Activated CD8-positive, alpha-beta memory T cell treated with anti-CD3 and anti-CD28 coated beads for 1 hour (primary cell): ENCODE results near the gene ZNF862.

Source experiments
- DNase-seq, 2 donors: peaks; one replicate each; pipeline ENCODE4 v3.0.0-alpha.2; 2020; ENCODE audit warnings: low read depth in 1 of 2; ENCODE audit errors: extremely low read depth in 1 of 2

The ZNF862 gene

DNA sequence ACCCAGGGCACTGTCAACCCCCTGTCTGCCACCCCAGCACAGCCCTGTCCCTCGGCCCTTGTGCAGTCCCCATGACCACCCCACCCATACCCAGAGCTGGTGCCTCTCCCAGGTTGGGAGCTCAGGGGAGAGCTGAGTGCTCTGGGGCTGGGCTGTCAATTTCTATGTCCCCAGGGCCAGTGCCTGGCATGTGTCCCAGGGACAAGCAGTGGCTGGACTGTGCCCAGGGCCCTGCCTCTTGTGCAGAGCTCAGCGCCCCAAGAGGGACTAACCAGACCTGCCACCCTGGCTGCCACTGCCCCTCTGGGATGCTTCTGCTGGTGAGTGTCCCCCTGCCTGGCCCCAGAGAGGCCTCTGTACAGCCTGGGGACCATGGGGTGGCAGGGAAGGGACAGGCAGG is 29.0 kb upstream of the ZNF862 start:
- DNase-seq, result no peak

DNA sequence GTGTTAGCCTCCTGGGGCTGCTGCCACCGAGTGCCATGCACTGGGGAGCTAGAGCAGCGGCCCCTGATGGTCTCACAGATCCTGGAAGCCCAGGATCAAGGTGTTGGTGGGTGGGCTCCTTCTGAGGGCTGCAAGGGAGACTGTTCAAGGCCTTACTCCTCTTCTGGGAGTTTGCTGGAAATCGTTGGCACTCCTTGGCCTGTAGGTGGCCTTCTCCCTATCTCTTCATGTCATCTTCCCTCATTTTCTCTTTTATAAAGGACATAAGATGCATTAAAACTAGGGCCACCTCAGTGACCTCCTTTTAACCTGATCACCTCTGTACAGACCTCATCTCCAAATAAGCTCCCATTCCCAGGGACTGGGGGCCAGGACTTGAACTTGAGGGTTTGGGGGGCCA is 27.0 kb upstream of the ZNF862 start:
- no peak for DNase-seq

DNA sequence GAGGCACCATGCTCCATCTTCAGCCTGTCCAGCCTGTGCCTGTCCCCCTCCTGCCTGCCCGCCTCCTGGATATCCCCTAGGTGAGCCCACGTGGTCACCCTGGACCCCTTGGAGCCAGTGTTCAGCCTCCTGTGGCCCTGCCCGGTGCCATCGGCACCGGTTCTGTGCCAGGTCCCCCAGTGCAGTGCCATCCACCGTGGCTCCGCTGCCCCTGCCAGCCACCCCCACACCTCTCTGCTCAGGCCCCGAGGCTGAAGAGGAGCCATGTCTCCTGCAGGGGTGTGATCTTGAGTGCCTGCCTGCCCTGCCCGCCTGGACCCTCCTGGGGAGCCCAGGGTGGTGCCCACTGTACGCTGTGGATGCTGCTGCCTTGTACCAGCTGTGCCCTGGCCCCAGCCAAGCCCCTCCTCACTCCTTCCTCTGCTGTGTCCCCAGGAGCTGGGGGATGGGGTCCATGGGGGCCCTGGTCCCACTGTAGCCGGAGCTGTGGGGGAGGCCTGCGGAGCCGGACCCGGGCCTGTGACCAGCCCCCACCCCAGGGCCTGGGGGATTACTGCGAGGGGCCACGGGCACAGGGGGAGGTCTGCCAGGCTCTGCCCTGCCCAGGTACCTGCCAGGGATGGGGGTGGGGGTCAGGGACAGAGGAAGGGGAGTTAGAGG is 26.2 kb upstream of the ZNF862 start:
- no peak for DNase-seq

DNA sequence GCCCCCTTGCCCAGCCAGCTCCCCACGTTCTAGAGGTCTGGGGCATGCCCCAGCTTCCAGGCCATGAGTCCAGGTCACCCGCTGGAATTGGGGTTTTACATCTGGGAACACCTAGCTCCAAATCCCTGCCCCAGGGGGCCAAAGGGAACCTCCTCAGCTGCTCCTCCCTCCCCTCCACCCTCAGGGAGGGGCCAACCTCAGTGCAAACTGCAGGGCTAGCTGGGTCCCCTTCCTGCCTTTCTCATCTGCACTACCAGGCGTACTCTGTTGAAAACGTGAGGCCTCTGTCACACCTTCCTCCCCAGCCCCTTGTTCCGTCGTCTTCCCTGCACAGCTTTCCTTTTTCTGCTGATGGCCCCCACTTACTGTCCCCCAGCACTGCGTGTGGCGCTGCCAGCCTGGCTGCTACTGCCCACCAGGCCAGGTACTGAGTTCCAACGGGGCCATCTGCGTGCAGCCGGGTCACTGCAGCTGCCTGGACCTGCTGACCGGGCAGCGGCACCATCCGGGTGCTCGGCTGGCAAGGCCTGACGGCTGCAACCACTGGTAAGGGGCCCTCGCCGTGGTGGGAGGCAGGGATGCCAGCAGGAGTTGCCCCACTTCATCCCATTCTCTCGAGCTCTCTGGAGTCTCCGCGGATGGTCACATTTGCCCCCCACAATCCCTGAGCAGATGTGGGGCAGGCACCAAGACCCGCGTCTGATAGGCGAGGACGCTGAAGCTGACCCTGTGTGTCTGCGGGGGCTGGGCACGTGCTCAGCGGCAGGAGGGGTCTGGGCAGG is 24.7 kb upstream of the ZNF862 start:
- DNase-seq, result no peak

DNA sequence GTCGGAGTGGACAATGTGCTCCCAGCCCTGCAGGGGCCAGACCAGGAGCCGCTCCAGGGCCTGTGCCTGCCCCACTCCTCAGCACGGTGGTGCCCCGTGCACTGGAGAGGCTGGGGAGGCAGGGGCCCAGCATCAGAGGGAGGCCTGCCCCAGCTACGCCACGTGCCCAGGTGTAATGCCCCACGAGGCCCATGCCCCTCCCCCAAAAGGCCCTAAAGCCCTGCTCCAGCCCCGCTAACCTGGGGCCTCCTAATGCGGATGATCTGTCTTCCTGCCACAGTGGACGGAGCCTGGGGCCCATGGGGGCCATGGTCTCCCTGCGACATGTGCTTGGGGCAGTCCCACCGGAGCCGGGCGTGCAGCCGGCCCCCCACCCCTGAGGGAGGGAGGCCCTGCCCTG is 23.7 kb upstream of the ZNF862 start:
- DNase-seq, result no peak

DNA sequence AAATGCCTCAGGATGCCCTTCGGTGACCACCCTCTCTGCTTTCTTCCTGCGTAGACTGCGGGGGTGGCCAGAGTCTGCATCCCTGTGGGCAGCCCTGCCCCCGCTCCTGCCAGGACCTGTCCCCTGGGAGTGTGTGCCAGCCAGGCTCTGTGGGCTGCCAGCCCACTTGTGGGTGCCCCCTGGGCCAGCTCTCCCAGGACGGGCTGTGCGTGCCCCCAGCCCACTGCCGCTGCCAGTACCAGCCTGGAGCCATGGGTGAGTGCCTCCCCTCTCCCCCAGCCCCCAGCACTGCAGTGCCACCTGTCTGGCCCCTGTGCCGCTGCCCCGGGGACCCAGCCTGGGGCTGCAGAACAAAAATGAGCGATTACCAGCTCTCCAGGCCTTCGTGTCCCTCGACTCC is 23.1 kb upstream of the ZNF862 start:
- no peak for DNase-seq

DNA sequence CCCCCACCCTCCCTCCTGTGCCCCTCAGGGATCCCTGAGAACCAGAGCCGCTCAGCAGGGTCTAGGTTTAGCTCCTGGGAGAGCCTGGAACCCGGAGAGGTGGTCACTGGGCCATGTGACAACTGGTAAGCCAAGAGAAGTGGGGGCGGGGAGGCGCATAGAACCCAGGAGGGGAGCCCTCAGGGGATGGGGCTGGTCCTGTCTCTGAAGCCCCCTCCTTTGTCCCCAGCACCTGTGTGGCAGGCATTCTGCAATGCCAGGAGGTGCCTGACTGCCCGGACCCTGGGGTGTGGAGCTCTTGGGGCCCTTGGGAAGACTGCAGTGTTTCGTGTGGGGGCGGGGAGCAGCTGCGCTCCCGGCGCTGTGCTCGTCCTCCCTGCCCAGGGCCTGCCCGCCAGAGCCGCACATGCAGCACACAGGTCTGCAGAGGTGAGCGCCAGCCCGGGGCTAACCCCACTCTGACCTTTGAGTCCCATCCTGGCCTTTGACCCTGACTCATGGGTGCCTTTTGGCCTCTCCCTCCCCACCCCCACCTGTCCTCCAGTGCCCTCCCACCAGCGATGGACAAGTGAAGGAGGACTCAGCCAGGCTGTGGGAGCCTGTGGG is 22.4 kb upstream of the ZNF862 start:
- DNase-seq, result no peak

DNA sequence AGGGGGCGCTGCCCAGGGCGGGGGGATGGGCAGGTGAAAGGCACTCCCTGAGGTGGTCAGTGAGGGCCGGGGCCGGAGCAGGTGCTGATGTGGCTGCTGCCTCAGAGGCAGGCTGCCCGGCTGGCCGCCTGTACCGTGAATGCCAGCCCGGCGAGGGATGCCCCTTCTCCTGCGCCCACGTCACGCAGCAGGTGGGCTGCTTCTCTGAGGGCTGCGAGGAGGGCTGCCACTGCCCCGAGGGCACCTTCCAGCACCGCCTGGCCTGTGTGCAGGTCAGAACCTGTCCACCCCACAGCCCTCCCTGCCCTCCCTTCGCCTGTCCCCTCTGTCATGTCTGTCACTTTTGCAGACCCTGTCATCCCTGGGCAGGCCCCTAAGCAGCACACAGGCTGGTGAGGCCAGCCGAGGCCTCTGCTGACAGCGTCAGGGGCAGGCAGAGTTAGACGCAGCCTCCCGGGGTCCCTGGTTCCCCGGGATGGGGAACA is 21.9 kb upstream of the ZNF862 start:
- no peak for DNase-seq

DNA sequence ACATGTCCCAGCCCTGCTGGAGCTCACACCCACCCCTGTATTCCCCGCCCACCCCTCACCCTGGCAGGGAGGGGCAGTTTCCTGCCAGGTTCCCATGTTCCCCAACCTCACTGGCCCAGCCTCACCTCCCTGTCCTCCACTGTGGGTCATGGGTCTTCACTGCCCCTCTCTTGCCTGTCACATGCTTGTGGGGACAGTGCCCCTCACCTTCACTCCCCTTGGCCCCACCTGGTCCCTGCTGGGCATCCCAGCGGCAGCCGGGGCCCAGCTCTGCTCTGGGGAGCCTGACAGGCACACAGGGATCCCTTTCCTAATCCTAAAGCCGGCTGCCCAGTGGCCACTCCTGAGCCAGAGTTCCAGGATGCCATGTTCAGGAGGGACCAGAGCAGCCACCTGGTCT is 21.4 kb upstream of the ZNF862 start:
- no peak for DNase-seq

DNA sequence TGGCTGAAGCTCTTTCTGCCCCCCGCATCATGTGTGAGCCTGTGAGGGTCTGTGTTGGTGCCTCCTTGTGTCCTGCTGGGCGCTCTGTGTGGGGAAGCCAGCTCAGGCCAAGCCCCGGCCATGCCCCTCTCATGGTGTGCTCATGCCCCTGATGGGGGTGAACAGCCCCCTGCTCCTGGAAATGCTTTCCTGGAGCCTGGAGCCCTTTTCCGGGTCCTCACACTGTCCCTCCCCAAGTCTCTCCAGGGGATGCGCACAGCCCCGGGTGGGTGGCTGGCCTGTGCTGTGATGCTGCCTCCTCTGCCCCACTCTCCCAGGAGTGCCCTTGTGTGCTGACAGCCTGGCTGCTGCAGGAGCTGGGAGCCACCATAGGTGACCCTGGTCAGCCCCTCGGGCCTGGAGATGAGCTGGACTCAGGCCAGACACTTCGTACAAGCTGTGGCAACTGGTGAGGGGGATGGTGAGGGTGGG is 20.8 kb upstream of the ZNF862 start:
- no peak for DNase-seq

DNA sequence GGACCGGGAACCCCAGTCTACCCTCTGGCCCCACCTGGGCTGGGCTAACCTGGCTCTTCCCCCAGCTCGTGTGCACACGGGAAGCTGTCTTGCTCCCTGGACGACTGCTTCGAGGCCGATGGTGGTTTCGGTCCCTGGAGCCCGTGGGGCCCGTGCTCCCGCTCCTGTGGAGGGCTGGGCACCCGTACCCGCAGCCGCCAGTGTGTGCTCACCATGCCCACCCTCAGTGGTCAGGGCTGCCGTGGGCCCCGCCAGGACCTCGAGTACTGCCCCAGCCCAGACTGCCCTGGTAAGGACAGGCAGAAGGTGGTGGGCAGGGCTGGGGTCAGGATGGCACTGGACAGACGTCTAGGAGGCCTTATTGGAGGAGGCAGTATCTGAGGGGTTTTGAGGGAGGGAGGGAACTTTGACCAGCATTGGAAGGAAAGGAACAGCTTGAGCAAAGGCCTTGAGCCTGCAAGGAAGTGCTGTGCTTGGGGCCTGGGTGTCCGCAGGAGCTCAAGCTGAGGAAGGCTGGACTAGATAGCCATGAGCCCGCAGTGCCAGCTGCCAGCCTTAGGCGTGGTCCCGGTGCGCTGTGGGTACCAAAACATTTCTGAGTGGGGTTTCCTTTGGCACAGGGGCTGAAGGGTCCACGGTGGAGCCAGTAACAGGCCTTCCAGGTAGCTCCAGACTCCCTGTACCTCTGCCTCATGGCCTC is 20.2 kb upstream of the ZNF862 start:
- no peak for DNase-seq

DNA sequence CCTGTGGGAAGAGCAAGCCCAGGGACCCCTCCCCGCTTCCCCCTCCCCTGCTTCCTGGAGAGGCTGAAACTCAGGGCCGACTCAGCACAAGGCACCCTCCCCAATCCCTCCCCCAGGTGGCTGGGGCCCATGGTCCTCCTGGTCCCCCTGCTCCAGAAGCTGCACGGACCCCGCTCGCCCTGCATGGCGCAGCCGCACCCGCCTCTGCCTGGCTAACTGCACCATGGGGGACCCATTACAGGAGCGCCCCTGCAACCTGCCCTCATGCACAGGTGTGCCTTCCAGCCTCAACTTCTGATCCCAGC is 19.7 kb upstream of the ZNF862 start:
- no peak for DNase-seq

DNA sequence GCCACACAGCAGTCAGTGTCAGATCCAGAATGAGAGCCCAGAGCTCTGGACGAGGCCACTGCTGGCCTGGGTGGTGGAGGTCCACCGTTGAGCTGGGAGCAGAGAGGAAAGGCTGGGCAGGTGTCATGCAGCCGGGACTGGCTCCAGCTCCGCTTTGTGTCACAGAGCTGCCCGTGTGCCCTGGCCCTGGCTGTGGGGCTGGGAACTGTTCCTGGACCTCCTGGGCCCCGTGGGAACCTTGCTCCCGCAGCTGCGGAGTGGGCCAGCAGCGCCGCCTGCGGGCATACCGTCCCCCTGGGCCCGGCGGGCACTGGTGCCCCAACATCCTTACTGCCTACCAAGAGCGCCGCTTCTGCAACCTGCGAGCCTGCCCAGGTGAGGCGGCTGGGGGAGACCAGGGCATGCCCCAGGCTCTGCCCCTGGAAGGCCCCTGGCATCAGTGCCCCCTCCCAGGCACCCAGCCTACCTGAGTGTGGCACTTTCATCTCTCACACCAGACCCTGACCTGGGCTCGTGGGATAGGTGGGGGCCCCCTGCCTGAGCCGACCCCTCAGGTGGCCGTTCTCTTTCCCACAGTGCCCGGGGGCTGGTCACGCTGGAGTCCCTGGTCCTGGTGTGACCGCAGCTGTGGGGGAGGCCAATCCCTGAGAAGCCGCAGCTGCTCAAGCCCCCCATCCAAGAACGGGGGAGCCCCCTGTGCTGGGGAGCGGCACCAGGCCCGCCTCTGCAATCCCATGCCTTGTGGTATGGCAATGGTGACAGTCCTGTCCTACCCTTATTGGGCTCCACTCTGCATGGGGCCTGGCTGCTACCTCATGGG is 18.8 kb upstream of the ZNF862 start:
- DNase-seq, result no peak

DNA sequence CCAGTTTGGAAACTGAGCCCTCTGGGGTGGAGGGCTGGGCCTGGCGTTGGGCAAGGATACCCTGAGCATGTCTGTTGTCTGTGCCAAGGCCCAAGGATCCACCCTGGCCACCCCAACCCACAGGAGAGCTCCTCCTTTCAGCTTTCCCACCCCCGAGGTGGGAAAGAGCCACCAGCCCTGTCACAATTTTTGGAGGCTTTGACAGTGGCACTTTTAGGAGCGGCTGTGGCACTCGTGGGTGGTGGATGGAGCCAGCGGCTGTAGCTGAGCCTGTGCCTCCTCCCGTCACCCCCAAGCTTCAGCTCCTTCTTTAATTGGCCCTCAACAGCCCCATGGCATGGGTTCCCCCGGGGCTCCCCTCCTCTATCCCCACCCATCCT is 18.2 kb upstream of the ZNF862 start:
- no peak for DNase-seq

DNA sequence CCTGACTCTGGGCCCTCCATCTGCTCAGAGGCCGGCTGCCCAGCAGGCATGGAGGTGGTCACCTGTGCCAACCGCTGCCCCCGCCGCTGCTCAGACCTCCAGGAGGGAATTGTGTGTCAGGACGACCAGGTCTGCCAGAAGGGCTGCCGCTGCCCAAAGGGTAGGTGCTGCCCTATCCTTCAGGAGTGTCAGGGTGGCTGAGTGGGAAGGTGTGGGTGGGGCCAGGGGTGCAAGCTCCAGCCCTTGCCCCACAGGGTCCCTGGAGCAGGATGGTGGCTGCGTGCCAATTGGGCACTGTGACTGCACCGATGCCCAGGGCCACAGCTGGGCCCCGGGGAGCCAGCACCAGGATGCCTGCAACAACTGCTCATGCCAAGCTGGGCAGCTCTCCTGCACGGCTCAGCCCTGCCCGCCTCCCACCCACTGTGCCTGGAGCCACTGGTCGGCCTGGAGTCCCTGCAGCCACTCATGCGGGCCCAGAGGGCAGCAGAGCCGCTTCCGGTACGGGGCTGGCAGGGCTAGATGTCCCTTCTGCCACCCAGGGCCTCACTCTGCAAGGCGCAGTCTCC is 17.5 kb upstream of the ZNF862 start:
- DNase-seq, result no peak

DNA sequence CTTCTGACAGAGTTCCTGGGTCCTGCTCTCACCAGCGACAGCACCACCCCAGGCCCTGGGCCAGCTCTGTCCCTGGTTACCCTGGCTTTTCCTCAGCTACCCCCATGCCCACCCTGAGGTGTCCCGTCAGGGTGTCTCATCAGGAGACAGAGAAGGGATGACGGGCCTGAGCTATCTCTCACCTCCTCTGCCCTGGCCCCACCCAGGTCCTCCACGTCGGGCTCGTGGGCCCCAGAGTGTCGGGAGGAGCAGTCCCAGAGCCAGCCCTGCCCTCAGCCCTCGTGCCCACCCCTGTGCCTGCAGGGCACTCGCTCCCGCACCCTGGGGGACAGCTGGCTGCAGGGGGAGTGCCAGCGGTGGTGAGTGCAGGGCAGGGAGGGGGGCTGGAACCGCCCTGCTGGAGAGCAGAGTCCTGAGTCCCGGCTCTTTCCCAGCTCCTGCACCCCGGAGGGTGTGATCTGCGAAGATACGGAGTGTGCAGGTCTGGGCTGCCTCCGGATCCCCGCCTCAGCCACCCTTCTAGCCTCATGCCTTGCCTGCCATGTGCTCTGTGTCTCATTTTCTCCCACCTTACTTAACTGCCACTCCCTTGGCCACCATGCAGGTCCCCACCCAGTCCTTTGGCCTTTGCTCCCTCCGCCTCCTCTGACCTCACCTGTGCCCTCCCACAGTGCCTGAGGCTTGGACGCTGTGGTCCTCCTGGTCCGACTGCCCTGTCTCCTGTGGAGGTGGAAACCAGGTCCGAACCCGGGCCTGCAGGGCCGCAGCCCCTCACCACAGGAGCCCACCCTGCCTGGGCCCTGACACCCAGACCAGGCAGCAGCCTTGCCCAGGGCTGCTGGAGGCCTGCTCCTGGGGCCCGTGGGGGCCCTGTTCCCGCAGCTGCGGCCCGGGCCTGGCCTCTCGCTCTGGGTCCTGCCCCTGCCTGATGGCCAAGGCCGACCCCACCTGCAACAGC is 16.7 kb upstream of the ZNF862 start:
- no peak for DNase-seq

DNA sequence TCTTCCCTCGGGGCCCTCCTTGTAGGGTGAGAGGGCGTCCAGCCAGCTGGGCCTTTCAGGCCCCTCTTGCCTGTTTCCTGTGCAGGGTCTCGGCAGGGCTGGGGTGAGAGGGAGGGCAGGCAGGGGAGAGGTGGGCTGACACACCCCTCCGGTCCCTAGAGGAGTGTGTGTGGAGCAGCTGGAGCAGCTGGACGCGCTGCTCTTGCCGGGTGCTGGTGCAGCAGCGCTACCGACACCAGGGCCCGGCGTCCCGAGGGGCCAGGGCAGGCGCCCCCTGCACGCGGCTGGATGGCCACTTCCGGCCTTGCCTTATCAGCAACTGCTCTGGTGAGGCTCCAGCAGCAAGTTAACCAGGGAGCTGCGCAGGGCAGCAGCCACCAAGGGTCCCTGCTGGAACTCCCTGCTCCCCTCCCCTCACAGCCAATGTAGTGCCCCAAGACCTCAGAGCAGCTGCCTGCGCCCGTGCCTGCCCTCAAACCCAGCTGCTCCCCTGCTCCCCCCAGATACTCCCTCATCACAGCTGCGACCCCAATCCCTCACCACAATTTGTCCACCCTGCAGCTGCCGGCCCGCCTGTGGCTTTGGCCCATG is 15.7 kb upstream of the ZNF862 start:
- DNase-seq, result no peak

DNA sequence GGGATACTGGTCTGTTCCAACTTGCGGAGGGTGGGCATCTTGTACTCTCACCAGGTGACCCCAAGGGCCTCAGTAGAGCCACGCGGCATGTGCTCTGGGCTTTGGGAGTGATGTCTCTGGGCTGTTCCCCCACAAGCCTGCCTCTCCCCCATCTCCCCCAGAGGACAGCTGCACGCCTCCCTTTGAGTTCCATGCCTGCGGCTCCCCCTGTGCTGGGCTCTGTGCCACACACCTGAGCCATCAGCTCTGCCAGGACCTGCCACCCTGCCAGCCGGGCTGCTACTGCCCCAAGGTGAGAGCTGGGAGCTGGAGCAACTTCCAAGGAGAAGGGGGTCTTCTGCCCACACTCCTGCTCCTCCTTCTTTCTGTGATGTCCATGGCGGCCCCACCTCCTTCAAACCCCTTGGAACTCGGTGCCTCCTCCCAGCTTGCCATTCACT is 15.0 kb upstream of the ZNF862 start:
- no peak for DNase-seq

DNA sequence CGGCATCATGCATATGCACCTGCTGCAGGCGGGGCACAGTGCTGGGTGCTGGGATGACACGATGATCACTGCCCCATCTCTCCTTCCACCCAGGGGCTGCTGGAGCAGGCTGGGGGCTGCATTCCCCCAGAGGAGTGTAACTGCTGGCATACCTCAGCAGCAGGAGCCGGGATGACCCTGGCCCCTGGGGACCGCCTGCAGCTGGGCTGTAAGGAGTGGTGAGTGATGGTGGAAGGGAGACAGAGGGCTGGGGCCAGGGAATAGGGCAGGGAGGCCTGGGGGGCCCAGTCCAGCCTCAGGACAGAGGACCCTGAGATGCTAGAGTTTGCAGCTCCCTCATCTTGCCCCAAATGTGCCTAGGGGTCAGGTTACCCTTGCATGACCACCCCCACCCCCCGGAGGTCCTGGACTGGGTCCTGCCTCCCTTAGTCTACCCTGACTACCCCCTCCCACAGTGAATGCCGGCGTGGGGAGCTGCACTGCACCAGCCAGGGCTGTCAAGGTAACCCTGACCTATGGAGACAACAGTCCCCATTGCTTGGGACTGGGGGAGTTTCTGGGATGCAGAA is 14.5 kb upstream of the ZNF862 start:
- DNase-seq, result no peak
